Activated CD4-positive, alpha-beta T cell treated with anti-CD3 and anti-CD28 coated beads, Interleukin-2, amount 50 U/mL, for 16 hours (primary cell): Measurements from ENCODE around the gene PRDM16.

Experiments used
- DNase-seq: peaks from one replicate; pipeline ENCODE4 v3.0.0-alpha.2; 2020

PRDM16 gene

GRCh38 chr1:3033040-3033789 is 35.8 kb upstream of the PRDM16 start:
- no peak for DNase-seq

GRCh38 chr1:3033790-3034090 is 35.3 kb upstream of the PRDM16 start:
- no peak for DNase-seq

- no peak for DNase-seq
These were observed 34.8 kb upstream of the PRDM16 start for GRCh38 chr1:3034162-3034561.

GRCh38 chr1:3034728-3035562 is 34.1 kb upstream of the PRDM16 start:
- no peak for DNase-seq

GRCh38 chr1:3035563-3036446 is 33.2 kb upstream of the PRDM16 start:
- no peak for DNase-seq

- DNase-seq, result no peak
These were observed 32.3 kb upstream of the PRDM16 start for GRCh38 chr1:3036447-3037280.

GRCh38 chr1:3037281-3038040 is 31.5 kb upstream of the PRDM16 start:
- no peak for DNase-seq

- DNase-seq, result no peak
These were observed 30.9 kb upstream of the PRDM16 start for GRCh38 chr1:3038113-3038551.

GRCh38 chr1:3038571-3039181 is 30.3 kb upstream of the PRDM16 start:
- no peak for DNase-seq

- DNase-seq, result no peak
These were observed 29.0 kb upstream of the PRDM16 start for GRCh38 chr1:3040004-3040403.

- DNase-seq, result no peak
These were observed 26.5 kb upstream of the PRDM16 start for GRCh38 chr1:3042481-3042880.

GRCh38 chr1:3049164-3049563 is 19.8 kb upstream of the PRDM16 start:
- DNase-seq, result no peak

GRCh38 chr1:3049905-3050304 is 19.1 kb upstream of the PRDM16 start:
- DNase-seq, result no peak

- no peak for DNase-seq
These were observed 18.4 kb upstream of the PRDM16 start for GRCh38 chr1:3050603-3051002.

- no peak for DNase-seq
These were observed 17.4 kb upstream of the PRDM16 start for GRCh38 chr1:3051270-3052268.

GRCh38 chr1:3052501-3052900 is 16.5 kb upstream of the PRDM16 start:
- no peak for DNase-seq

GRCh38 chr1:3053366-3053980 is 15.5 kb upstream of the PRDM16 start:
- no peak for DNase-seq

- no peak for DNase-seq
These were observed 15.0 kb upstream of the PRDM16 start for GRCh38 chr1:3053986-3054385.

- no peak for DNase-seq
These were observed 14.5 kb upstream of the PRDM16 start for GRCh38 chr1:3054474-3054873.
